Measurements from ENCODE around the gene IL31. TPM values are rescaled to one million over a fixed set of nuclear protein-coding genes. Genes with fewer than 3 reads are reported as not detected.

Gene IL31
- total and polyA plus RNA-seq, 2 donors (not counting 3 experiments of a cell fraction or from before 2014, with no cell fraction given), result not detected

DNA sequence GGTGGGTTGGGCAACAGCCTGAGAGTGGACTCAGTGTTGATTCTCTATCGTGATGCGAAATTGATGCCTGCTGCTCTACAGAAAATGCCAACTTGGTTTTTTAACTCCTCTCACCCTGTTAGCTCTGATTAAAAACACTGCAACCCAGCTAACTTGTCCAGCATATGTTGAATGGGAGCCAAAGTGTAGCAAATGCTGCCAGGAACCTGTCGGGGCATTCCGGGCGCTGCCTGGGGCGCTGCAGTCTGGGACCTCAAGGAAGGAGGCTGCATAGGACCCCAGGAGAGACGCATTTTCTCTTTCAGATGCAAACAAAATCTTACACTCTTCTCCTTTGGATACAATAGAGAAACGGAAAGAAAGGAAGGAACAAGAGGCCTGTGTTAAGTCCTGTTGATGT is 33.4 kb upstream of the IL31 start:
- Histone ChIP-seq H3K4me1 (ENCODE audit: control insufficient read depth, extremely low read depth, insufficient read depth, low read length) (peaks cover 8% of the 10 kb centered on the region), H3K9me3 (replicated peaks; ENCODE audit: control insufficient read depth, insufficient read depth, low read length) (no peaks in the 10 kb centered on the region), H3K27me3 (ENCODE audit: control insufficient read depth in 2 of 2, insufficient read depth in 2 of 2, low read length in 2 of 2) (peaks cover 9 to 18% of the 10 kb centered on the region in 2 experiments), H3K36me3 (ENCODE audit: control insufficient read depth in 2 of 2, extremely low read depth in 1 of 2, insufficient read depth in 2 of 2, low read length in 2 of 2) (peaks cover 14 to 16% of the 10 kb centered on the region in 2 experiments), H2AFZ (ENCODE audit: low read depth, low read length) (no peak overlapping the region), H3K27ac (ENCODE audit: insufficient read depth, low read depth, low read length) (no peak overlapping the region), H3K9ac (replicated peaks; ENCODE audit: extremely low read depth, insufficient read depth, low read length) (no peak overlapping the region), H3K9me1 (replicated peaks; ENCODE audit: control insufficient read depth, extremely low read depth, insufficient read depth, low read length) (no peaks in the 10 kb centered on the region), H3K4me2 (ENCODE audit: insufficient read depth, low read length) (no peak overlapping the region), H3K79me2 (ENCODE audit: control insufficient read depth, insufficient read depth, low read length) (no peaks in the 10 kb centered on the region), H4K20me1 (replicated peaks; ENCODE audit: control insufficient read depth, extremely low read depth, insufficient read depth, low read length) (no peaks in the 10 kb centered on the region), H3K4me3 (replicated peaks in 1 of 3; ENCODE audit: insufficient read depth in 1 of 3, low read depth in 1 of 3, low read length in 3 of 3) (no peak overlapping the region)
- intact Hi-C loops (cut with micrococcal nuclease), result no loop called here
- dilution Hi-C loops (cut with MboI; ENCODE audit: extremely low pct_ligation_motif_present, low sequenced_read_pairs), result no loop called here
- no peak for FAIRE-seq
- POLR2A ChIA-PET, result no interaction called here
- CTCF ChIA-PET, result no interaction called here
- TF ChIP-seq, protein P1, sequence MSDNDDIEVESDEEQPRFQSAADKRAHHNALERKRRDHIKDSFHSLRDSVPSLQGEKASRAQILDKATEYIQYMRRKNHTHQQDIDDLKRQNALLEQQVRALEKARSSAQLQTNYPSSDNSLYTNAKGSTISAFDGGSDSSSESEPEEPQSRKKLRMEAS (IDR thresholded peaks at IDR 0.05; ENCODE audit: insufficient read depth, insufficient read length), result no peak
- TF ChIP-seq, protein P2, sequence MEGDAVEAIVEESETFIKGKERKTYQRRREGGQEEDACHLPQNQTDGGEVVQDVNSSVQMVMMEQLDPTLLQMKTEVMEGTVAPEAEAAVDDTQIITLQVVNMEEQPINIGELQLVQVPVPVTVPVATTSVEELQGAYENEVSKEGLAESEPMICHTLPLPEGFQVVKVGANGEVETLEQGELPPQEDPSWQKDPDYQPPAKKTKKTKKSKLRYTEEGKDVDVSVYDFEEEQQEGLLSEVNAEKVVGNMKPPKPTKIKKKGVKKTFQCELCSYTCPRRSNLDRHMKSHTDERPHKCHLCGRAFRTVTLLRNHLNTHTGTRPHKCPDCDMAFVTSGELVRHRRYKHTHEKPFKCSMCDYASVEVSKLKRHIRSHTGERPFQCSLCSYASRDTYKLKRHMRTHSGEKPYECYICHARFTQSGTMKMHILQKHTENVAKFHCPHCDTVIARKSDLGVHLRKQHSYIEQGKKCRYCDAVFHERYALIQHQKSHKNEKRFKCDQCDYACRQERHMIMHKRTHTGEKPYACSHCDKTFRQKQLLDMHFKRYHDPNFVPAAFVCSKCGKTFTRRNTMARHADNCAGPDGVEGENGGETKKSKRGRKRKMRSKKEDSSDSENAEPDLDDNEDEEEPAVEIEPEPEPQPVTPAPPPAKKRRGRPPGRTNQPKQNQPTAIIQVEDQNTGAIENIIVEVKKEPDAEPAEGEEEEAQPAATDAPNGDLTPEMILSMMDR (IDR thresholded peaks at IDR 0.05; ENCODE audit: extremely low read depth in 1 of 2, insufficient read depth in 1 of 2, low read depth in 1 of 2, low read length in 2 of 2), result no peak
- TF ChIP-seq JUN (IDR thresholded peaks at IDR 0.05; ENCODE audit: borderline replicate concordance, insufficient read depth, insufficient read length, low read depth) (no peak), EZH2 (IDR thresholded peaks at IDR 0.05; ENCODE audit: borderline replicate concordance, low read depth, low read length, severe bottlenecking) (no peak), POLR2A (IDR thresholded peaks at IDR 0.05; ENCODE audit: low read depth, low read length) (no peak), GATA2 (IDR thresholded peaks at IDR 0.05; ENCODE audit: insufficient read depth, insufficient read length, low read depth, low read length) (no peak), POLR2AphosphoS5 (IDR thresholded peaks at IDR 0.05; ENCODE audit: insufficient read depth, low read depth, low read length) (no peak), FOS (IDR thresholded peaks at IDR 0.05; ENCODE audit: borderline replicate concordance, insufficient read depth, low read length) (no peak), MYC (IDR thresholded peaks at IDR 0.05; ENCODE audit: low read depth, low read length) (no peak)
- DNase-seq (ENCODE audit: low read depth, low spot score), result no peak
- BruUV-seq (replicated peaks), result no TSS peak

Data from endothelial cell of umbilical vein (primary cell).